ENCODE data around the gene RAB8A. TPM values are rescaled to one million over a fixed set of nuclear protein-coding genes. Genes with fewer than 3 reads are reported as not detected.

Gene RAB8A
- total and polyA plus RNA-seq, 9 of the 15 experiments (the other 6 are each of a cell fraction or from before 2014, with no cell fraction given): 11.2 to 102 (median 53.2) TPM

DNA sequence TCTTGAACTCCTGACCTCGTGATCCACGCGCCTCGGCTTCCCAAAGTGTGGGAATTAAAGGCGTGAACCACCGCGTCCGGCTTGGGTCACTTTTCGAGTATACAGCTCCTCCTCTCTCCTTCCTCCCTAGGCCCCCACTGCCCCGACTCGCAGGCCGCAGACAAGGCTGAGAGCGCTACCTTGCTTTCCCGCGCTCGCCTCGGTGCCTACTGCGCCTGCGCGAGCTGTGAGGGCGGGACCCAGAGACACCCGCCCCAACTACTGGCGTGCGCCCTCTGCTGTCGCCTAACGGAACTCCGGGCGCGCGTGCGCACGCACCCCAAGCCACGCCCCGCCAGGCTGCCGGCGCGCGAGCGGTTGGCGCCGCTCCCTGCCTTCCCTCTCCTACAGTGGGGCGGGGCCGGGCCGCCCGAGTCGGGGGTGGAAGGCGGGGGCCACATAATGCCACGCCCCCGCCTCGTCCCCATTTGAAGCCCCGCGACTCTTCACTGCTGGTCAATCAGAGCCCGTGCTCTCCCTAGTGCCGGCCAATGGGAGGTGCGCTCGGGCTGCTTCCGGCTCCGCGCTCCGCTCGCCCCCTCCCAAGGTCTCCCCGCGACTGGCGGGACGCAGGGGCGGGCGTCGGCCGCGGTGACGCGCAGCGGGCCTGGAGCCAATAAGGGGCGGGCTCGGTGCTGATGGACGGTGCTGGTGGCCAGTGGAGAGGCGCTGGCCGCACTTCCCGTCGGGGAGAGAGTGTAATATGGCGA, at the start of gene RAB8A (continued):
- TF ChIP-seq, protein P1, sequence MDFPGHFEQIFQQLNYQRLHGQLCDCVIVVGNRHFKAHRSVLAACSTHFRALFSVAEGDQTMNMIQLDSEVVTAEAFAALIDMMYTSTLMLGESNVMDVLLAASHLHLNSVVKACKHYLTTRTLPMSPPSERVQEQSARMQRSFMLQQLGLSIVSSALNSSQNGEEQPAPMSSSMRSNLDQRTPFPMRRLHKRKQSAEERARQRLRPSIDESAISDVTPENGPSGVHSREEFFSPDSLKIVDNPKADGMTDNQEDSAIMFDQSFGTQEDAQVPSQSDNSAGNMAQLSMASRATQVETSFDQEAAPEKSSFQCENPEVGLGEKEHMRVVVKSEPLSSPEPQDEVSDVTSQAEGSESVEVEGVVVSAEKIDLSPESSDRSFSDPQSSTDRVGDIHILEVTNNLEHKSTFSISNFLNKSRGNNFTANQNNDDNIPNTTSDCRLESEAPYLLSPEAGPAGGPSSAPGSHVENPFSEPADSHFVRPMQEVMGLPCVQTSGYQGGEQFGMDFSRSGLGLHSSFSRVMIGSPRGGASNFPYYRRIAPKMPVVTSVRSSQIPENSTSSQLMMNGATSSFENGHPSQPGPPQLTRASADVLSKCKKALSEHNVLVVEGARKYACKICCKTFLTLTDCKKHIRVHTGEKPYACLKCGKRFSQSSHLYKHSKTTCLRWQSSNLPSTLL (IDR thresholded peaks at IDR 0.05): no peak
- TF ChIP-seq NFIX (CRISPR knock-in tag; IDR thresholded peaks at IDR 0.05; ENCODE audit: low read depth) (no peak), JUND (IDR thresholded peaks at IDR 0.05; ENCODE audit: borderline replicate concordance, low read depth, low read length) (peak; percentile 37; the same call in 1 of the 2 replicates), JUND (tag; IDR thresholded peaks at IDR 0.05; ENCODE audit: borderline replicate concordance, low read depth, low read length) (no peak; the same call in 2 of the 3 replicates)
- TF ChIP-seq, protein P2, sequence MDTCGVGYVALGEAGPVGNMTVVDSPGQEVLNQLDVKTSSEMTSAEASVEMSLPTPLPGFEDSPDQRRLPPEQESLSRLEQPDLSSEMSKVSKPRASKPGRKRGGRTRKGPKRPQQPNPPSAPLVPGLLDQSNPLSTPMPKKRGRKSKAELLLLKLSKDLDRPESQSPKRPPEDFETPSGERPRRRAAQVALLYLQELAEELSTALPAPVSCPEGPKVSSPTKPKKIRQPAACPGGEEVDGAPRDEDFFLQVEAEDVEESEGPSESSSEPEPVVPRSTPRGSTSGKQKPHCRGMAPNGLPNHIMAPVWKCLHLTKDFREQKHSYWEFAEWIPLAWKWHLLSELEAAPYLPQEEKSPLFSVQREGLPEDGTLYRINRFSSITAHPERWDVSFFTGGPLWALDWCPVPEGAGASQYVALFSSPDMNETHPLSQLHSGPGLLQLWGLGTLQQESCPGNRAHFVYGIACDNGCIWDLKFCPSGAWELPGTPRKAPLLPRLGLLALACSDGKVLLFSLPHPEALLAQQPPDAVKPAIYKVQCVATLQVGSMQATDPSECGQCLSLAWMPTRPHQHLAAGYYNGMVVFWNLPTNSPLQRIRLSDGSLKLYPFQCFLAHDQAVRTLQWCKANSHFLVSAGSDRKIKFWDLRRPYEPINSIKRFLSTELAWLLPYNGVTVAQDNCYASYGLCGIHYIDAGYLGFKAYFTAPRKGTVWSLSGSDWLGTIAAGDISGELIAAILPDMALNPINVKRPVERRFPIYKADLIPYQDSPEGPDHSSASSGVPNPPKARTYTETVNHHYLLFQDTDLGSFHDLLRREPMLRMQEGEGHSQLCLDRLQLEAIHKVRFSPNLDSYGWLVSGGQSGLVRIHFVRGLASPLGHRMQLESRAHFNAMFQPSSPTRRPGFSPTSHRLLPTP (IDR thresholded peaks at IDR 0.05; ENCODE audit: borderline replicate concordance, extremely low read depth, insufficient read length): no peak
- TF ChIP-seq, protein P3, sequence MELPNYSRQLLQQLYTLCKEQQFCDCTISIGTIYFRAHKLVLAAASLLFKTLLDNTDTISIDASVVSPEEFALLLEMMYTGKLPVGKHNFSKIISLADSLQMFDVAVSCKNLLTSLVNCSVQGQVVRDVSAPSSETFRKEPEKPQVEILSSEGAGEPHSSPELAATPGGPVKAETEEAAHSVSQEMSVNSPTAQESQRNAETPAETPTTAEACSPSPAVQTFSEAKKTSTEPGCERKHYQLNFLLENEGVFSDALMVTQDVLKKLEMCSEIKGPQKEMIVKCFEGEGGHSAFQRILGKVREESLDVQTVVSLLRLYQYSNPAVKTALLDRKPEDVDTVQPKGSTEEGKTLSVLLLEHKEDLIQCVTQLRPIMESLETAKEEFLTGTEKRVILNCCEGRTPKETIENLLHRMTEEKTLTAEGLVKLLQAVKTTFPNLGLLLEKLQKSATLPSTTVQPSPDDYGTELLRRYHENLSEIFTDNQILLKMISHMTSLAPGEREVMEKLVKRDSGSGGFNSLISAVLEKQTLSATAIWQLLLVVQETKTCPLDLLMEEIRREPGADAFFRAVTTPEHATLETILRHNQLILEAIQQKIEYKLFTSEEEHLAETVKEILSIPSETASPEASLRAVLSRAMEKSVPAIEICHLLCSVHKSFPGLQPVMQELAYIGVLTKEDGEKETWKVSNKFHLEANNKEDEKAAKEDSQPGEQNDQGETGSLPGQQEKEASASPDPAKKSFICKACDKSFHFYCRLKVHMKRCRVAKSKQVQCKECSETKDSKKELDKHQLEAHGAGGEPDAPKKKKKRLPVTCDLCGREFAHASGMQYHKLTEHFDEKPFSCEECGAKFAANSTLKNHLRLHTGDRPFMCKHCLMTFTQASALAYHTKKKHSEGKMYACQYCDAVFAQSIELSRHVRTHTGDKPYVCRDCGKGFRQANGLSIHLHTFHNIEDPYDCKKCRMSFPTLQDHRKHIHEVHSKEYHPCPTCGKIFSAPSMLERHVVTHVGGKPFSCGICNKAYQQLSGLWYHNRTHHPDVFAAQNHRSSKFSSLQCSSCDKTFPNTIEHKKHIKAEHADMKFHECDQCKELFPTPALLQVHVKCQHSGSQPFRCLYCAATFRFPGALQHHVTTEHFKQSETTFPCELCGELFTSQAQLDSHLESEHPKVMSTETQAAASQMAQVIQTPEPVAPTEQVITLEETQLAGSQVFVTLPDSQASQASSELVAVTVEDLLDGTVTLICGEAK (IDR thresholded peaks at IDR 0.05): peak; percentile 78
- TF ChIP-seq, protein P3 (CRISPR knock-in tag; IDR thresholded peaks at IDR 0.05): no peak
- TF ChIP-seq, protein P4, sequence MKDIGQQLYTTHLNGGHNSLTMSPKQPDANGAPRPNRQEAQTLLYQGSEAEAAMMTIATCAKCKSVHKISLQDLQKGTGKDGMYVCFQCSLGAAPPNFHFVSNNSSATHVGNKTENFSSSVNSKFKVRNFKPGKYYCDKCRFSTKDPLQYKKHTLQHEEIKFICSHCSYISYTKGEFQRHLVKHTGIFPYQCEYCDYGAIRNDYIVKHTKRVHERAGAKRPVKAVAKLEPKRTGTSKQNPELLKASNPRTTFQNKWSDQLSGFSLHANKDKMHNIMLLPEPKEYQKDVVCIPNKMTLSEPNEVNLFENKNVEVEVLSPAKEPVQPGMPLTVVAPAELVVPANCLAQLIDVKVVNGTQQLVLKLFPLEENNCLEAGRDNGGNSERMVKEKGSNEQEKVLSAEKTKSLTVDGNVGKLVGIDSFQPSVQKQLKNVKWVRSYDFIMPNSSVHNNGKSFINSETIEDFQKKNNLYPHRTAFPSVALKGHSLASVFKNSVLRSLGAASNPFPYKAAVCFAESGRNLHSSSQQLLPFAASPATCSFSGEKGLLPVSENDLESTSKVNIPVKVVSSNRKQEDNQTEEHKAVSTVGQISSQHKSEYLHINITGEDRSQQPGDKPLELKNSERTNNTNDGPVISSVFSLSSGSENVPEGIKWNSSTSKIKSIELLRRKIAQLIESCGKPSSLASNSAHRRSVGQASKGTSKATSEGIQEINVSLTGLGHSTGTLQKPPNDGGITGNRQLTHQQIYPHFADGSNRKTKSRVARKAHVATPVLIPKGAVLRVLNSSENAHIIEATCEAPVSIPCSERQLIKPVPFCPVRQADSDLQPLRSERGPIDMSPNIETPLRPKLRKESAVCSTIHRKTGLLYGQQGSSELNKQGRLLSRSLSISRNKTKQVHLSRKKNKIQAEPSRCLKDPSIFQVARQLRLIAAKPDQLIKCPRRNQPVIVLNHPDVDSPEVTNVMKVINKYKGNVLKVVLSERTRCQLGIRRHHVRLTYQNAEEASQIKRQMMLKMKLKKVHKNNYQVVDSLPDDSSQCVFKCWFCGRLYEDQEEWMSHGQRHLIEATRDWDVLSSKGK (CRISPR knock-in tag; IDR thresholded peaks at IDR 0.05): no peak
